Stimulated activated CD4-positive, alpha-beta T cell treated with anti-CD3 and anti-CD28 coated beads, Interleukin-4, amount 100 ng/mL, for 24 hours (primary cell): Measurements from ENCODE around the gene SLC8A1.

Experiments used
- DNase-seq: peaks from one replicate; pipeline ENCODE4 v3.0.0-alpha.2; 2020

The SLC8A1 gene

GRCh38 chr2:40419364-40419762 lies 32.5 kb downstream of the SLC8A1 start:
- DNase-seq = no peak

- DNase-seq = no peak
These were observed 33.1 kb downstream of the SLC8A1 start for GRCh38 chr2:40418614-40419363.

- no peak for DNase-seq
These were observed 35.4 kb downstream of the SLC8A1 start for GRCh38 chr2:40416486-40416885.

- no peak for DNase-seq
These were observed 36.5 kb downstream of the SLC8A1 start for GRCh38 chr2:40415391-40415790.

GRCh38 chr2:40412456-40412855 lies 39.4 kb downstream of the SLC8A1 start:
- DNase-seq = no peak

GRCh38 chr2:40410695-40411094 lies 41.2 kb downstream of the SLC8A1 start:
- DNase-seq = no peak

GRCh38 chr2:40409734-40410133 lies 42.2 kb downstream of the SLC8A1 start:
- DNase-seq = no peak

- DNase-seq = no peak
These were observed 45.2 kb downstream of the SLC8A1 start for GRCh38 chr2:40406485-40407289.

GRCh38 chr2:40405465-40405864 lies 46.4 kb downstream of the SLC8A1 start:
- no peak for DNase-seq

GRCh38 chr2:40404517-40404916 lies 47.4 kb downstream of the SLC8A1 start:
- DNase-seq = no peak

- DNase-seq = no peak
These were observed 48.6 kb downstream of the SLC8A1 start for GRCh38 chr2:40403233-40403836.

- DNase-seq = no peak
These were observed 50.0 kb downstream of the SLC8A1 start for GRCh38 chr2:40401896-40402295.

GRCh38 chr2:40400336-40400953 lies 51.4 kb downstream of the SLC8A1 start:
- no peak for DNase-seq

- no peak for DNase-seq
These were observed 54.1 kb downstream of the SLC8A1 start for GRCh38 chr2:40397765-40398164.

GRCh38 chr2:40396124-40396523 lies 55.8 kb downstream of the SLC8A1 start:
- DNase-seq = no peak

GRCh38 chr2:40395169-40396073 lies 56.5 kb downstream of the SLC8A1 start:
- no peak for DNase-seq

- DNase-seq = no peak
These were observed 57.3 kb downstream of the SLC8A1 start for GRCh38 chr2:40394597-40394996.

- DNase-seq = no peak
These were observed 57.9 kb downstream of the SLC8A1 start for GRCh38 chr2:40394031-40394430.

GRCh38 chr2:40388161-40388560 lies 63.7 kb downstream of the SLC8A1 start:
- no peak for DNase-seq

- DNase-seq = no peak
These were observed 65.7 kb downstream of the SLC8A1 start for GRCh38 chr2:40386177-40386576.

- no peak for DNase-seq
These were observed 67.2 kb downstream of the SLC8A1 start for GRCh38 chr2:40384714-40385113.

- no peak for DNase-seq
These were observed 67.7 kb downstream of the SLC8A1 start for GRCh38 chr2:40384233-40384632.
